A673 (cell line): ENCODE results near the gene KCNJ10.

Experiments used
- CTCF ChIP-seq: fragments of 300-800, 200-600 bp; sonication (generic); conservative IDR thresholded peaks from 2 replicates; pipeline ENCODE4 v1.5.1; 2017; ENCODE audit warnings: low read depth, mild to moderate bottlenecking, antibody characterized with exemption, low read length, moderate library complexity, mixed read lengths
- EZH2 ChIP-seq: fragments of 200-600 bp; sonication (generic); IDR thresholded peaks from 2 replicates; pipeline ENCODE4 v1.6.1; 2017; ENCODE audit warnings: borderline replicate concordance, low read depth, mild to moderate bottlenecking, mixed read lengths, antibody characterized with exemption, low read length; ENCODE audit not compliant: poor library complexity, severe bottlenecking

GRCh38 chr1:159993911-159994310, 76.0 kb downstream of the KCNJ10 start:
- no peak for TF ChIP-seq EZH2
- no peak for TF ChIP-seq CTCF
